GM12878 (cell line): Measurements from ENCODE around the gene MAP4K1.

Source experiments
- FOXM1 ChIP-seq: IDR thresholded peaks from 2 replicates; pipeline ENCODE4 v1.6.1; 2012; ENCODE audit warnings: low read depth, mild to moderate bottlenecking, inconsistent platforms, low read length, moderate library complexity
- IKZF2 ChIP-seq, 2 experiments: fragments of 450-650 bp; IDR thresholded peaks; 2 replicates each; pipeline ENCODE4 v1.6.1; 2017; ENCODE audit warnings: mild to moderate bottlenecking in 2 of 2, moderate library complexity in 2 of 2
- MYC ChIP-seq: IDR thresholded peaks from 2 replicates; pipeline ENCODE4 v1.6.1; 2011; ENCODE audit warnings: mild to moderate bottlenecking, low read length, moderate library complexity, inconsistent platforms; ENCODE audit not compliant: insufficient read depth, insufficient replicate concordance, insufficient read length, severe bottlenecking
- NR2C2 ChIP-seq: IDR thresholded peaks from 2 replicates; pipeline ENCODE4 v1.6.1; 2011; ENCODE audit warnings: borderline replicate concordance, low read depth; ENCODE audit not compliant: control insufficient read depth, insufficient read length
- POLR2A ChIP-seq: IDR thresholded peaks from 2 replicates; pipeline ENCODE4 v1.6.1; 2011; ENCODE audit warnings: low read depth, mild to moderate bottlenecking, low read length
- STAT1 ChIP-seq: fragments of 450-650 bp; conservative IDR thresholded peaks from 2 replicates; pipeline ENCODE4 v1.6.1; 2014; ENCODE audit warnings: antibody characterized with exemption, mild to moderate bottlenecking
- ZNF274 ChIP-seq: IDR thresholded peaks from one replicate; pipeline ENCODE4 v1.8.0; 2011; ENCODE audit not compliant: insufficient read length, insufficient read depth
- ZZZ3 ChIP-seq: IDR thresholded peaks from 2 replicates; pipeline ENCODE4 v1.6.1; 2011; ENCODE audit warnings: low read depth; ENCODE audit not compliant: control insufficient read depth, insufficient read length
- TF ChIP-seq, protein P1 (sequence below), 3 experiments: IDR thresholded peaks in 2 of 3; conservative IDR thresholded peaks in 1 of 3; 2 replicates each; pipeline ENCODE4 v1.5.1; 2011; ENCODE audit warnings: low read depth in 3 of 3, low read length in 3 of 3, mild to moderate bottlenecking in 3 of 3, control low read depth in 2 of 3, moderate library complexity in 2 of 3, inconsistent platforms in 1 of 3, mixed read lengths in 1 of 3; ENCODE audit not compliant: control insufficient read depth in 2 of 3, insufficient read depth in 1 of 3; ENCODE audit errors: extremely low read depth in 1 of 3
- TF ChIP-seq, protein P2 (sequence below): fragments of 450-650 bp; IDR thresholded peaks from 2 replicates; pipeline ENCODE4 v1.6.1; 2017; ENCODE audit warnings: mild to moderate bottlenecking, low read depth, inconsistent platforms; ENCODE audit not compliant: poor library complexity, severe bottlenecking

DNA sequence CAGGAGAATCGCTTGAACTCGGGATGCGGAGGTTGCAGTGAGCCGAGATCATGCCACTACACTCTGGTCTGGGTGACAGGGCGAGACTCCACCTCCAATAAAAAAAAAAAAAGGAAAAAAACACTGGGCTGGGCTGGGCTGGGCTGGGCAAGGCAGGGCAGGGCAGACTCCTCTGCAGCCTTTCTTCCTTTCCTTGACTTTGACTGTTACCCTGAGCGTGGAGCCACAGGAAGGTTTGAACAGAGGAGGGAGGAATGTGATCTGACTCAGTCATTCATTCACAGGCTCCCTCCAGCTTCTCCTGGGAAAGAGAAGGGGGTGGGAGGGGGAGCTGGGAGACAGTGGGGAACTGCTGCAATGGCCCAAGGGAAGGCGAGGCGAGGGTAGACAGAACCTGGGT, 27.0 kb upstream of the MAP4K1 start:
- TF ChIP-seq POLR2A (no peak), NR2C2 (no peak), ZNF274 (no peak), STAT1 (no peak), IKZF2 (IDR thresholded peaks at IDR 0.05) (no peak), FOXM1 (no peak), MYC (no peak), ZZZ3 (no peak)
- TF ChIP-seq, protein P1, sequence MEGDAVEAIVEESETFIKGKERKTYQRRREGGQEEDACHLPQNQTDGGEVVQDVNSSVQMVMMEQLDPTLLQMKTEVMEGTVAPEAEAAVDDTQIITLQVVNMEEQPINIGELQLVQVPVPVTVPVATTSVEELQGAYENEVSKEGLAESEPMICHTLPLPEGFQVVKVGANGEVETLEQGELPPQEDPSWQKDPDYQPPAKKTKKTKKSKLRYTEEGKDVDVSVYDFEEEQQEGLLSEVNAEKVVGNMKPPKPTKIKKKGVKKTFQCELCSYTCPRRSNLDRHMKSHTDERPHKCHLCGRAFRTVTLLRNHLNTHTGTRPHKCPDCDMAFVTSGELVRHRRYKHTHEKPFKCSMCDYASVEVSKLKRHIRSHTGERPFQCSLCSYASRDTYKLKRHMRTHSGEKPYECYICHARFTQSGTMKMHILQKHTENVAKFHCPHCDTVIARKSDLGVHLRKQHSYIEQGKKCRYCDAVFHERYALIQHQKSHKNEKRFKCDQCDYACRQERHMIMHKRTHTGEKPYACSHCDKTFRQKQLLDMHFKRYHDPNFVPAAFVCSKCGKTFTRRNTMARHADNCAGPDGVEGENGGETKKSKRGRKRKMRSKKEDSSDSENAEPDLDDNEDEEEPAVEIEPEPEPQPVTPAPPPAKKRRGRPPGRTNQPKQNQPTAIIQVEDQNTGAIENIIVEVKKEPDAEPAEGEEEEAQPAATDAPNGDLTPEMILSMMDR (IDR thresholded peaks at IDR 0.05 in 2 of 3, conservative IDR thresholded peaks at IDR 0.05 in 1 of 3; ENCODE audit: control insufficient read depth in 2 of 3, extremely low read depth in 1 of 3, insufficient read depth in 1 of 3, low read depth in 3 of 3, low read length in 3 of 3) = no peak
- TF ChIP-seq, protein P2, sequence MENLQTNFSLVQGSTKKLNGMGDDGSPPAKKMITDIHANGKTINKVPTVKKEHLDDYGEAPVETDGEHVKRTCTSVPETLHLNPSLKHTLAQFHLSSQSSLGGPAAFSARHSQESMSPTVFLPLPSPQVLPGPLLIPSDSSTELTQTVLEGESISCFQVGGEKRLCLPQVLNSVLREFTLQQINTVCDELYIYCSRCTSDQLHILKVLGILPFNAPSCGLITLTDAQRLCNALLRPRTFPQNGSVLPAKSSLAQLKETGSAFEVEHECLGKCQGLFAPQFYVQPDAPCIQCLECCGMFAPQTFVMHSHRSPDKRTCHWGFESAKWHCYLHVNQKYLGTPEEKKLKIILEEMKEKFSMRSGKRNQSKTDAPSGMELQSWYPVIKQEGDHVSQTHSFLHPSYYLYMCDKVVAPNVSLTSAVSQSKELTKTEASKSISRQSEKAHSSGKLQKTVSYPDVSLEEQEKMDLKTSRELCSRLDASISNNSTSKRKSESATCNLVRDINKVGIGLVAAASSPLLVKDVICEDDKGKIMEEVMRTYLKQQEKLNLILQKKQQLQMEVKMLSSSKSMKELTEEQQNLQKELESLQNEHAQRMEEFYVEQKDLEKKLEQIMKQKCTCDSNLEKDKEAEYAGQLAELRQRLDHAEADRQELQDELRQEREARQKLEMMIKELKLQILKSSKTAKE = no peak
